Liver (tissue), 9 donors: ENCODE data around the gene TOP2A. TPM values are rescaled to one million over a fixed set of nuclear protein-coding genes. Genes with fewer than 3 reads are reported as not detected.

ENCODE experiments used
- DNase-seq: peaks from one replicate; pipeline ENCODE4 v3.0.0-alpha.2; 2017; ENCODE audit warnings: low spot score
- H3K27ac ChIP-seq, 2 donors: one replicate each; pipeline ENCODE4 v1.7.0; 2013; ENCODE audit warnings: inconsistent platforms in 2 of 2, low read length in 2 of 2, control low read depth in 1 of 2, low read depth in 1 of 2, mild to moderate bottlenecking in 1 of 2
- H3K27me3 ChIP-seq, 4 donors: one replicate each; pipeline versions ENCODE4 v1.6.1 to v1.7.0; 2013; ENCODE audit warnings: low read length in 3 of 4, inconsistent platforms in 1 of 4, mild to moderate bottlenecking in 1 of 4, moderate library complexity in 1 of 4; ENCODE audit not compliant: control insufficient read depth in 4 of 4, insufficient read depth in 4 of 4
- H3K36me3 ChIP-seq, 4 donors: one replicate each; pipeline versions ENCODE4 v1.6.1 to v1.7.0; 2013; ENCODE audit warnings: low read length in 3 of 4, mild to moderate bottlenecking in 3 of 4, low read depth in 1 of 4, moderate library complexity in 1 of 4; ENCODE audit not compliant: control insufficient read depth in 4 of 4, insufficient read depth in 3 of 4
- H3K4me1 ChIP-seq, 4 donors: one replicate each; pipeline versions ENCODE4 v1.6.1 to v1.7.0; 2013; ENCODE audit warnings: low read length in 3 of 4, mild to moderate bottlenecking in 3 of 4, moderate library complexity in 1 of 4; ENCODE audit not compliant: control insufficient read depth in 4 of 4, insufficient read depth in 4 of 4
- H3K4me3 ChIP-seq, 3 donors: one replicate each; pipeline versions ENCODE4 v1.6.1 to v1.7.0; 2013; ENCODE audit warnings: low read length in 3 of 3, control low read depth in 1 of 3, low read depth in 1 of 3, mild to moderate bottlenecking in 1 of 3
- H3K9ac ChIP-seq, 2 donors: one replicate each; pipeline ENCODE4 v1.7.0; 2013; ENCODE audit warnings: low read length in 2 of 2, mild to moderate bottlenecking in 2 of 2, moderate library complexity in 2 of 2, control low read depth in 1 of 2, low read depth in 1 of 2
- H3K9me3 ChIP-seq, 4 donors: one replicate each; pipeline versions ENCODE4 v1.6.1 to v1.7.0; 2013; ENCODE audit warnings: low read length in 3 of 4; ENCODE audit not compliant: control insufficient read depth in 4 of 4
- EGR1 ChIP-seq, 2 donors: IDR thresholded peaks; 2 replicates each; pipeline ENCODE4 v1.6.1; 2016 to 2018; ENCODE audit warnings: antibody characterized with exemption in 2 of 2, low read depth in 2 of 2
- FOXA1 ChIP-seq: IDR thresholded peaks from 2 replicates; pipeline ENCODE4 v1.6.1; 2016; ENCODE audit warnings: antibody characterized with exemption
- FOXA2 ChIP-seq: IDR thresholded peaks from 2 replicates; pipeline ENCODE4 v1.6.1; 2016; ENCODE audit warnings: antibody characterized with exemption
- GABPA ChIP-seq, 2 donors: IDR thresholded peaks in 1 of 2; conservative IDR thresholded peaks in 1 of 2; 2 replicates each; pipeline ENCODE4 v1.6.1; 2016; ENCODE audit warnings: antibody characterized with exemption in 2 of 2, mild to moderate bottlenecking in 1 of 2, moderate library complexity in 1 of 2
- HNF4A ChIP-seq, 2 donors: conservative IDR thresholded peaks; 2 replicates each; pipeline ENCODE4 v1.6.1; 2016; ENCODE audit warnings: antibody characterized with exemption in 2 of 2, mild to moderate bottlenecking in 2 of 2
- HNF4G ChIP-seq: IDR thresholded peaks from 2 replicates; pipeline ENCODE4 v1.6.1; 2016; ENCODE audit warnings: antibody characterized with exemption
- JUND ChIP-seq, 2 donors: IDR thresholded peaks; 2 replicates each; pipeline ENCODE4 v1.6.1; 2016; ENCODE audit warnings: antibody characterized with exemption in 2 of 2
- NR2F2 ChIP-seq: IDR thresholded peaks from 2 replicates; pipeline ENCODE4 v1.6.1; 2016; ENCODE audit warnings: antibody characterized with exemption
- RAD21 ChIP-seq, 2 donors: IDR thresholded peaks; 2 replicates each; pipeline ENCODE4 v1.6.1; 2016; ENCODE audit warnings: antibody characterized with exemption in 2 of 2, mild to moderate bottlenecking in 2 of 2
- RXRA ChIP-seq, 2 donors: IDR thresholded peaks; 2 replicates each; pipeline ENCODE4 v1.6.1; 2017 to 2018; ENCODE audit warnings: antibody characterized with exemption in 2 of 2, mild to moderate bottlenecking in 1 of 2
- SP1 ChIP-seq: IDR thresholded peaks from 2 replicates; pipeline ENCODE4 v1.6.1; 2018; ENCODE audit warnings: antibody characterized with exemption, mild to moderate bottlenecking
- TAF1 ChIP-seq: conservative IDR thresholded peaks from 2 replicates; pipeline ENCODE4 v1.6.1; 2016; ENCODE audit warnings: antibody characterized with exemption, mild to moderate bottlenecking
- YY1 ChIP-seq: IDR thresholded peaks from 2 replicates; pipeline ENCODE4 v1.6.1; 2016; ENCODE audit warnings: antibody characterized with exemption, mild to moderate bottlenecking
- WGBS: extraction: QIAGEN DNeasy Blood & Tissue Kit; methylation state at CpG from one replicate; pipeline ENCODE4 v1.1.7; 2013; 5-methylcytosine and 5-hydroxymethylcytosine counted together
- polyA plus RNA-seq, 2 donors: library from polyadenylated mRNA; stranded (reverse) in 1 of 2; unstranded in 1 of 2; fragments of 200-250 nt in 1 of 2; fragments of >200 nt in 1 of 2; fragmentation: Nextera tagmentation in 1 of 2; extraction: Ambion mirVana in 1 of 2; gene quantifications; one replicate each; pipeline versions ENCODE4 v1.2.1 to v1.2.3, GENCODE V29; 2013 to 2015
- total RNA-seq, 2 donors: library from RNA; depleted of rRNA; stranded (reverse); fragments of >200 nt; gene quantifications; one replicate each; pipeline ENCODE4 v1.2.3, GENCODE V29; 2014
- TF ChIP-seq, protein P1 (sequence below): IDR thresholded peaks from 2 replicates; pipeline ENCODE4 v1.6.1; 2016; ENCODE audit warnings: antibody characterized with exemption
- TF ChIP-seq, protein P2 (sequence below): IDR thresholded peaks from 2 replicates; pipeline ENCODE4 v1.6.1; 2016; ENCODE audit warnings: antibody characterized with exemption, mild to moderate bottlenecking
- TF ChIP-seq, protein P3 (sequence below): IDR thresholded peaks from 2 replicates; pipeline ENCODE4 v1.6.1; 2016; ENCODE audit warnings: antibody characterized with exemption
- TF ChIP-seq, protein P4 (sequence below): fragments of 150-350 bp; IDR thresholded peaks from 2 replicates; pipeline ENCODE4 v1.5.1; 2017; ENCODE audit warnings: improper control_type of control experiment, low read depth, low read length; ENCODE audit not compliant: missing input control
- TF ChIP-seq, protein P5 (sequence below): IDR thresholded peaks from 2 replicates; pipeline ENCODE4 v1.6.1; 2016; ENCODE audit warnings: antibody characterized with exemption
- donor health status: healthy.
- donor health status: healthy.
- donor health status: healthy.
- donor health status: healthy.
- donor health status: healthy.

The TOP2A gene
- total and polyA plus RNA-seq, 4 donors = 0.08 to 102 (median 3.6) TPM

DNA sequence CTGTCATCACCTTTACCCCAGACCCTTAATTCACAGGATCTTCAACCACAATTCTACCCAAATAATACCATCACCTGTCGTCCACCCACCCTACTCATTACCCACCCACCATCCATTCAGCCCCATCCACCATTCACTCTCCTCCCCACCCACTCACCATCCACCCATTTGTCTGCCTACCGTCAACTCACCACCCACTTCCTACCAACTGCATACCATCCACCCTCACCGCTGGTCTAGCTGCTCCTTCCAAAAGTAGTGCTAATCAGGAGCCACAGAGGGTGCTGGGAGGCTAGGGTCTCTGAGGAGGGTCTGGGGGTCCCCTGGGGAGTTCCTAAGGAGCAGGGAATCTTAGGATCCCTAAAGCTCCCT is 13.5 kb upstream of the TOP2A start:
- Histone ChIP-seq H3K36me3 (no peaks in the 10 kb centered on the region), H3K4me3 (no peak overlapping the region), H3K27ac (no peak overlapping the region), H3K9ac (no peak overlapping the region), H3K9me3 (no peaks in the 10 kb centered on the region), H3K27me3 (no peaks in the 10 kb centered on the region), H3K4me1 (no peaks in the 10 kb centered on the region)
- WGBS = 93% methylated on average over 3 of the region's 3 CpGs
- no peak for DNase-seq
- TF ChIP-seq HNF4A (conservative IDR thresholded peaks at IDR 0.05) = no peak
- TF ChIP-seq, protein P1, sequence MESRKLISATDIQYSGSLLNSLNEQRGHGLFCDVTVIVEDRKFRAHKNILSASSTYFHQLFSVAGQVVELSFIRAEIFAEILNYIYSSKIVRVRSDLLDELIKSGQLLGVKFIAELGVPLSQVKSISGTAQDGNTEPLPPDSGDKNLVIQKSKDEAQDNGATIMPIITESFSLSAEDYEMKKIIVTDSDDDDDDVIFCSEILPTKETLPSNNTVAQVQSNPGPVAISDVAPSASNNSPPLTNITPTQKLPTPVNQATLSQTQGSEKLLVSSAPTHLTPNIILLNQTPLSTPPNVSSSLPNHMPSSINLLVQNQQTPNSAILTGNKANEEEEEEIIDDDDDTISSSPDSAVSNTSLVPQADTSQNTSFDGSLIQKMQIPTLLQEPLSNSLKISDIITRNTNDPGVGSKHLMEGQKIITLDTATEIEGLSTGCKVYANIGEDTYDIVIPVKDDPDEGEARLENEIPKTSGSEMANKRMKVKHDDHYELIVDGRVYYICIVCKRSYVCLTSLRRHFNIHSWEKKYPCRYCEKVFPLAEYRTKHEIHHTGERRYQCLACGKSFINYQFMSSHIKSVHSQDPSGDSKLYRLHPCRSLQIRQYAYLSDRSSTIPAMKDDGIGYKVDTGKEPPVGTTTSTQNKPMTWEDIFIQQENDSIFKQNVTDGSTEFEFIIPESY = no peak
- no peak for TF ChIP-seq FOXA1
- TF ChIP-seq FOXA2 = no peak
- TF ChIP-seq, protein P2, sequence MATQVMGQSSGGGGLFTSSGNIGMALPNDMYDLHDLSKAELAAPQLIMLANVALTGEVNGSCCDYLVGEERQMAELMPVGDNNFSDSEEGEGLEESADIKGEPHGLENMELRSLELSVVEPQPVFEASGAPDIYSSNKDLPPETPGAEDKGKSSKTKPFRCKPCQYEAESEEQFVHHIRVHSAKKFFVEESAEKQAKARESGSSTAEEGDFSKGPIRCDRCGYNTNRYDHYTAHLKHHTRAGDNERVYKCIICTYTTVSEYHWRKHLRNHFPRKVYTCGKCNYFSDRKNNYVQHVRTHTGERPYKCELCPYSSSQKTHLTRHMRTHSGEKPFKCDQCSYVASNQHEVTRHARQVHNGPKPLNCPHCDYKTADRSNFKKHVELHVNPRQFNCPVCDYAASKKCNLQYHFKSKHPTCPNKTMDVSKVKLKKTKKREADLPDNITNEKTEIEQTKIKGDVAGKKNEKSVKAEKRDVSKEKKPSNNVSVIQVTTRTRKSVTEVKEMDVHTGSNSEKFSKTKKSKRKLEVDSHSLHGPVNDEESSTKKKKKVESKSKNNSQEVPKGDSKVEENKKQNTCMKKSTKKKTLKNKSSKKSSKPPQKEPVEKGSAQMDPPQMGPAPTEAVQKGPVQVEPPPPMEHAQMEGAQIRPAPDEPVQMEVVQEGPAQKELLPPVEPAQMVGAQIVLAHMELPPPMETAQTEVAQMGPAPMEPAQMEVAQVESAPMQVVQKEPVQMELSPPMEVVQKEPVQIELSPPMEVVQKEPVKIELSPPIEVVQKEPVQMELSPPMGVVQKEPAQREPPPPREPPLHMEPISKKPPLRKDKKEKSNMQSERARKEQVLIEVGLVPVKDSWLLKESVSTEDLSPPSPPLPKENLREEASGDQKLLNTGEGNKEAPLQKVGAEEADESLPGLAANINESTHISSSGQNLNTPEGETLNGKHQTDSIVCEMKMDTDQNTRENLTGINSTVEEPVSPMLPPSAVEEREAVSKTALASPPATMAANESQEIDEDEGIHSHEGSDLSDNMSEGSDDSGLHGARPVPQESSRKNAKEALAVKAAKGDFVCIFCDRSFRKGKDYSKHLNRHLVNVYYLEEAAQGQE = no peak
- TF ChIP-seq, protein P3, sequence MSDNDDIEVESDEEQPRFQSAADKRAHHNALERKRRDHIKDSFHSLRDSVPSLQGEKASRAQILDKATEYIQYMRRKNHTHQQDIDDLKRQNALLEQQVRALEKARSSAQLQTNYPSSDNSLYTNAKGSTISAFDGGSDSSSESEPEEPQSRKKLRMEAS = no peak
- no peak for TF ChIP-seq YY1
- no peak for TF ChIP-seq RAD21 (IDR thresholded peaks at IDR 0.05)
- no peak for TF ChIP-seq NR2F2
- TF ChIP-seq SP1 = no peak
- no peak for TF ChIP-seq HNF4G
- TF ChIP-seq TAF1 = no peak
- TF ChIP-seq, protein P4, sequence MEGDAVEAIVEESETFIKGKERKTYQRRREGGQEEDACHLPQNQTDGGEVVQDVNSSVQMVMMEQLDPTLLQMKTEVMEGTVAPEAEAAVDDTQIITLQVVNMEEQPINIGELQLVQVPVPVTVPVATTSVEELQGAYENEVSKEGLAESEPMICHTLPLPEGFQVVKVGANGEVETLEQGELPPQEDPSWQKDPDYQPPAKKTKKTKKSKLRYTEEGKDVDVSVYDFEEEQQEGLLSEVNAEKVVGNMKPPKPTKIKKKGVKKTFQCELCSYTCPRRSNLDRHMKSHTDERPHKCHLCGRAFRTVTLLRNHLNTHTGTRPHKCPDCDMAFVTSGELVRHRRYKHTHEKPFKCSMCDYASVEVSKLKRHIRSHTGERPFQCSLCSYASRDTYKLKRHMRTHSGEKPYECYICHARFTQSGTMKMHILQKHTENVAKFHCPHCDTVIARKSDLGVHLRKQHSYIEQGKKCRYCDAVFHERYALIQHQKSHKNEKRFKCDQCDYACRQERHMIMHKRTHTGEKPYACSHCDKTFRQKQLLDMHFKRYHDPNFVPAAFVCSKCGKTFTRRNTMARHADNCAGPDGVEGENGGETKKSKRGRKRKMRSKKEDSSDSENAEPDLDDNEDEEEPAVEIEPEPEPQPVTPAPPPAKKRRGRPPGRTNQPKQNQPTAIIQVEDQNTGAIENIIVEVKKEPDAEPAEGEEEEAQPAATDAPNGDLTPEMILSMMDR = no peak
- TF ChIP-seq, protein P5, sequence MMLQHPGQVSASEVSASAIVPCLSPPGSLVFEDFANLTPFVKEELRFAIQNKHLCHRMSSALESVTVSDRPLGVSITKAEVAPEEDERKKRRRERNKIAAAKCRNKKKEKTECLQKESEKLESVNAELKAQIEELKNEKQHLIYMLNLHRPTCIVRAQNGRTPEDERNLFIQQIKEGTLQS = no peak
- no peak for TF ChIP-seq GABPA (IDR thresholded peaks at IDR 0.05 in 1 of 2, conservative IDR thresholded peaks at IDR 0.05 in 1 of 2)
- TF ChIP-seq EGR1 (IDR thresholded peaks at IDR 0.05; ENCODE audit: low read depth in 2 of 2) = no peak
- no peak for TF ChIP-seq RXRA (IDR thresholded peaks at IDR 0.05)
- TF ChIP-seq JUND (IDR thresholded peaks at IDR 0.05) = no peak
